ENCODE data around the gene GNPDA1.

GNPDA1 gene

DNA sequence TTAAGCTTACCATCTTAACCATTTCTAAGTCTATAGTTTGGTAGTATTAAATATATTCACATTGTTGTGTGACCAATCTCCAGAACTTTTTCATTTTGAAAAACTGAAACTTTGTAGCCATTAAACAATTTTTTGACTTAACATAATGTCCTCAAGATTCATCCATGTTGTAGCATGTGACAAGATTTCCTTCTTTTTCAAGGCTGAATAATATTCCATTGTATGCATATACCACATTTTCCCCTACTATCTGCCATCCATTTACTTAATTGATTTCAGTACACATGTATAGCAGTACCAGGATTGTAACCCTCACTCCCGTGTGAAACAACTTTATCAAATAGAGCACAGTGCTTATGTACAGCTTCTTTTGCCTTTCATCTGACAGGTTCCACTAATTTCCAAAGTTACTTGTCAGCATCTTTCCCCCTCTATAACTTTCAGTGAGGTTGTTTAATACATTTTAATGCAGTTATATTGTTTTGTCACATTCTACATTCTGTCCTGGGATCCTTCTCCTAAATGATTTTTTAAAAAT, 7.4 kb upstream of the GNPDA1 start:
- DNase-seq = no peak

DNA sequence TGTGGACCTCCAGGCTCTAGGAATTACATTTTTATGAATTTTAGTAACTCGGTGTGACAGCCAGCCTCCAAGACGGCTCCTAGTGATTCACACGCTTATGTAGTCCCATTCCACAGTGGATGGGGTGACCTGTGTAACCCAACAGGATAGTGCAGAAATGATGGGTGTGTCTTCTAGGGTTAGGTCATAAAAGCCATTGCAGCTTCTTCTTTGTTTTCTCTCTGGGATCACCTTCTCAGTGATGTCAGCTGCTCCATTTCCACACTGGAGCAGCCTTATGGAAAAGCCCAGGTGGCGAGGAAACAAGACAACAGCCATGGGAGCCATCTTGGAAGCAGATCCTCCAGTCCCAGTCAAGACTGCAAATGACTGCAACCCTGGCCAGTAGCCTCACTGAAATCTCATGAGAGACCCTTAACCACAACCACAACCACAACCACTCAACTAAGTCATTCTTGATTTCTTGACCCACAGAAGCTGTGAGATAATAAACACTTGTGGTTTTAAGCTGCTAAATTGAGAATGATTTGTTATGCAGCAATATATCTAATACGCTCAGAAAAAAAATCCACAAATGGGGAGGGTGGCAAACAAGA, 5.1 kb upstream of the GNPDA1 start:
- DNase-seq = no peak

DNA sequence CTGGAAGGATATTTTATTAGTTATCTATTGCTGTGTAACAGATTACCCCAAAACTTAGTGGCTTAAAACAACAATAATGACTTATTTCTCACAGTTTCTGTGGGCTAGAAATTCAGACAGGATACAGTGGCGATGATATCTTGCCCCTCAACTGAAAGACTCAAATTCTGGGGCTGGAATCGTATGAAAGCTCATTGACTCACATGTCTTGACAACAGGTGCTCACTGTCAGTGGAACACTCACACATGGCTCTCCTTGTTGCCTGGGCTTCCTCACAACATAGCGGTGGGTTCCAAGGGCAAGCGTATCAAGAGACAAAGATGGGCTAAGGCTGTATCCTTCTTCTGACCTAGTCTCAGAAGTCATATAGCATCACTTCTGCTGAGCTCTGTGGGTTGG, 3.7 kb upstream of the GNPDA1 start:
- DNase-seq = peak; percentile 26 to 38

DNA sequence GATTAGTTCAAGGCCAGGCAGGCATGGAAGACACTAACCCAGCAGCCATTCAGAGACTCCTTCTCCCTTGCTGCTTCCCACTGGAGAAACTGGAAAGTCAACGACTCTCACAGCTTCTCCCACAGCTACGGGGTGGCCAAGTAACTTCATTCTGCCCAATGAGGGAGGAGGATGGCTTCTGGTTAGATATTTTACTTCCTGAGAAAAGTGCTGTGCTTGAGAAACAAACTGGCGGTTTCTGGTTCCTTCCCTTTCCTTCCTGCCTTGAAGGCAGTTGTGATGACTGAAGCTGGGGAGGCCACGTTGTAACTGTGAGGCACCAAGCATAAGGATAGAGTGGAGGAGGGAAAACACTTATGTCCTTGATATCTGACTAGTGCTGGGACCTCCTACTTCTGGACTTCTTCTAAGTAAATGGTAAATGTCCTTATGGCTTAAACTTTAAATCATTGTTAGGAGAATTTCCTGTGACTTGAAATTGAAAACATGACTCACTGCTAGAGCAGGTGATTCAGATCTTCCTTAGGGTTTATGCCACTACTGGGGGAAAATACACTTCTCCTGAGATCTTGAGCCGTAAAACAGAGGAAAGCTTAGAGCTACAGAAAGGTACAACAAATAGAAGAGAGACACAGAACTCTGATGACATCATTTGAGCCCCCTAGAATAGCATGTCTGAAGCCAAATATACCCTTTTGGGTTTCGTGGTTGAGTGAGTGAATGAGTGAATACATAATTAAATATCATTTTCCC, 3.1 kb upstream of the GNPDA1 start:
- DNase-seq = peak; percentile 33 to 37

DNA sequence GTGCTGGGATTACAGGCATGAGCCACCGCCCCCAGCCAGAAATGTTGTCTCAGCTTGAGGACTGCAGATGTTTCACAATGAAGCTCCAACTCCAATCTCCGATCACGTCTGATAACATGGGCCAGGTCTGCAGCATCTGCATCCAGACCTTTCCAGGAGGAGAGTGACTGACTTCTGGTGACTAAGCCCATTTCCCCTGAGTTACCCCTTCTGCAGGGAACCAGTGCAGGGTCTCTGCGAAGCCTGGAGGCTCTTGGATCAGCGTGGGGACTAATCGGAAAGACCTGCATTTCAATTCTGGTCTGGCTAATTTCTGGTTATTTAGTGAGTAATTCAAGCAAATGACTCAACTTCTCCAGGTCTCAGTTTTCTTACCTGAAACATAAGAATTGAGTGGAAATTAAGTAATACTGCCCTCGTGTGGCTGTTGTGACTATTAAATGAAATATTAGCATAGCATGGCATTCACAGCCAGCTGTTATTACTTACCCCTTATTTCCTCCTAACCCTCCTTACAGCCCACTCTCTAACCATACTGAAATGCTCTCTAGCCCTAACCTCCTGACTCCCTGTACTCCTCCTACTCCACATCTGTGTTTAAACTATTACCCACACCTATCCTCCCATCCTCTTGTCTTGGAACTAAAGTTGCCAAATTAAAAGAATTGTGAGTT, 2.2 kb upstream of the GNPDA1 start:
- DNase-seq = peak; percentile 27 to 40

DNA sequence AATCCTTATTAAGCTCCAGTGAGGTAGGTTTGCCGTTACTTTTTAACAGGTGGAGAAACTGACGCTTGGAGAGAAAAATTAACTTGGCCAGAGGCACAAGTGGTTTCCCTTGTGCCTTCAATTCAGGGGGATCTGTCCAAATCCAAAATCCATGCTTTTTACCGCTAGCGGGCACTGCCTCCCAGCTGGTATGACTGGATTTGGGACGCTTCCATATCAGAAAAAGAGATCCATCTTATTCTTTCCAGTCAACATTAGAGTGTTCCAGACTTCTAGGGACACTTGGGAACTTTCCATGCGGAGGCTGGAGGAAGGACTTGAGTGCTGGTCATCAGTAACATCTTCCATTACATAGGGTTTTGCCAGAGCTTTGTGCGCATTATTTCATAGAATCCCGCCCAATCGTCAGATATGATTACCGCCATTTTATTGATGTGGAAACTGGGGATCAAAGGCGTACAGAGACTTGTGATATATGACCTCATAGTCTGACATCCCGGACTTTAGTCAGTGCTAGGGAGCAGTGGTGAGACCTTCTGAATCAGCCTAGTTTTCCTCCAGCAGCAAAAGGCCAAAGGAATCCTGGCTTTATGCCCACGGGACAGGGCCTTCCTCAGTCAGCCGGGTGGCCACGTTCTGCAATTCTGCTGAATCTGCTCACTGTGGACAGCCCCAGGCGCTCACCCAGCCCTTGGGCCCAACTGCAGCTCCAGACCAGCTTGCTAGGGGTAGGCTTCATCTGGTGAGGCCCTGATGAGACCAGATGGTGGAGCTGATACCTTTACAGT, 1.1 kb upstream of the GNPDA1 start:
- no peak for DNase-seq

DNA sequence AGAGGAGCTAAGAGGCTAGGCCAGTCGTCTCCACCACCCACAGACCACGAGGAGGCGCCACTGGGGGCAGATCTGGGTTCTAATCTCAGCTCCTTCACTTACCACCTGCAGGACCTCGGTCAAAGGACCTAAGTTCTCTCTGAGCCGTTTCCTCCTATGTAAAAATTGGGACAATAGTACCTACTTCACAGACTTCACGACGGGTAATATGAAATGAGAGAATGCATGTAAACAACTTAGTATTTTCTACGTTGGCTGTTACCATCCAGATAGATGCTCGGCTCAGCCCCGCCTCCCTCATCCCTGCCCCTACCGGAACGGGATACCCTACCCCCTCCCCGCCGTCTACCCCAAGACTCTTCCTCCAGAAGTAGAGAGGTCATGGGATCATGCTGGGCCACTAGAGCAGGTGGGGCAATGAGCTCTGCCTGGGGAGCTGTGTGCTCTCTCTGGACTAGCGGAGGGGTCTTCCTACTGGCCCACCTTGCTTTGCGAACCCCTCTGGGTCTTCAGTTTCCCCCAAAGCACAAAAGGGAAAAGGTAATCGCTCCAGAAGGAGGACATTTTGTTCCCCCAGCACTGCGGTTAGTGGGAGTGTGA, 541 bp downstream of the GNPDA1 start:
- DNase-seq = peak; percentile 66 to 68

GRCh38 chr5:142011572-142012185, 1.1 kb downstream of the GNPDA1 start:
- DNase-seq = no peak

DNA sequence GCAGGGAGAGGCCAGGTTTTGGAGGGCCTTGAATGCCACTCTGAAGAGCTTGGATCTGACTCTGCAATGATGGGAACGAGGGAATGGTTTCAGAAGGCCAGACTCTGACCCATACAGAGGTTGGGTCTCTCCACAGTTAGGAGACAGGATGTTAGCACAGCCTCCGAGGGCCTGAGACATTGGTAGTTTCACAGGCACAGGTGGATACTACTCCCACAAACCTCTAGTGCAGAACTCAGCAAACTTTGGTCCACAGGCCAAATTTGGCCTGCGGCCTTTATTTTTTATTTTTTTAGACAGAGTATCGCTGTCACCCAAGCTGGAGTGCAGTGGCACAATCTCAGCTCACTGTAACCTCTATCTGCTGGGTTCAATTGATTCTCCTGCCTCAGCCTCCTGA, 2.9 kb downstream of the GNPDA1 start:
- no peak for DNase-seq

DNA sequence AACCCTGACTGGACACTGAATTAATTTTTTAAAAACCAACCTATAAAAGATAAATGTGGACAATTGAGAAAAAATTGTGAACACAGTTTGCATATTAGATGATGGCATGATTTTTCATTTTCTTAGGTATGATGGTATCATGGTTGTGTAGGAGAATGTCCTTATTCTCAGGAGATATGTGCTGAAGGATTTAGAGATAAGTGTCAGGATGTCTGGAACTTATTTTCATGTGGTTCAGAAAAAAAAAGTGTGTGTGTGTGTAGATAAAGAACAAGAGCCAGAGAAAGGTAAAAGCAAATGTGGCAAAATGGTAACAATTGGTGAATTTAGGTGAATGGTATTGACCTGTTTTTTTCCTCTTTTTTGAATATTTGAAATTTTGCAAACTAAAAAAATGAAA, 4.0 kb downstream of the GNPDA1 start:
- DNase-seq = no peak

- no peak for DNase-seq
Measured at GRCh38 chr5:142007237-142007544, 5.6 kb downstream of the GNPDA1 start.

DNA sequence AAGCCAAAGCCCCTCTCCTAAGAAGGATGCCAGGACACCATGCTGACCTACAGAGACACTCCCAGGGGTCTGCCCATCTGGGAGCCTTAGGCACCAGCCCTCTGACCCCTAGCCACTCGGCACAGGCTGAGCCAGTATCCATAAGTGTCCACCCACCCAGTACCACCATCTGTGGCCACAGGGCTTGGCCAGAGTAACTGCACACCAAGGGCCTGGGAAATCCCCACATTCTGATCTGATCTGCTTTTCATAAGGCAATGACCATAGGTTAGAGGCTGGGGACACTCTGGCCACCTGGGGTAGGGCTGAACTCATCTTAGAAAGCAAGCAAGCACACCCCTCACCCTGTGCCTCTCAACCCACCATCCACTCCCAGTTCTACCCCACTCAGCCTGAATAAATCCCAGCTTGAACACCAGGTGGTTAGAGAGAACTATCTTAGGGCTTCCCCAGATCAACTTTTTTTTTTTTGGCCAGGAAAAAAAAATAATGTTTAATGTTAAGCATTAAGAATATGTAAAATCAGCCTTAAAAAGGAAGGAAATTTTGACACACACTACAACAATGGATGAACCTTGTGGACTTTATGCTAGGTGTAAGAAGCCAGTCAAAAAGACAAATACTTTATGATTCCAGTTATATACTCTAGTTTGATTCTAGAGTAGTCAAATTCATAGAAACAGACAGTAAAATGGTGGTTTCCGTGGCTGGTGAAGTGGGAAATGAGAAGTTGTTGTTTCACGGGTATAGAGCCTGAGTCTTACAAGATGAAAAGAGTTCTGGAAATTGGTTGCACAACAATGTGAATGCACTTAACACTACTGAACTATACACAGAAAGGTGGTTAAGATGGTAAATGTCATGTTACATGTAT, 6.2 kb downstream of the GNPDA1 start:
- no peak for DNase-seq

- no peak for DNase-seq
Measured at GRCh38 chr5:142003266-142003800, 9.5 kb downstream of the GNPDA1 start.

- no peak for DNase-seq
Measured at GRCh38 chr5:142000704-142001484, 11.9 kb downstream of the GNPDA1 start.

GRCh38 chr5:142000173-142000572, 12.7 kb downstream of the GNPDA1 start:
- no peak for DNase-seq

- no peak for DNase-seq
Measured at GRCh38 chr5:141997358-141997960, 15.4 kb downstream of the GNPDA1 start.

GRCh38 chr5:141995656-141996055, 17.2 kb downstream of the GNPDA1 start:
- no peak for DNase-seq

DNA sequence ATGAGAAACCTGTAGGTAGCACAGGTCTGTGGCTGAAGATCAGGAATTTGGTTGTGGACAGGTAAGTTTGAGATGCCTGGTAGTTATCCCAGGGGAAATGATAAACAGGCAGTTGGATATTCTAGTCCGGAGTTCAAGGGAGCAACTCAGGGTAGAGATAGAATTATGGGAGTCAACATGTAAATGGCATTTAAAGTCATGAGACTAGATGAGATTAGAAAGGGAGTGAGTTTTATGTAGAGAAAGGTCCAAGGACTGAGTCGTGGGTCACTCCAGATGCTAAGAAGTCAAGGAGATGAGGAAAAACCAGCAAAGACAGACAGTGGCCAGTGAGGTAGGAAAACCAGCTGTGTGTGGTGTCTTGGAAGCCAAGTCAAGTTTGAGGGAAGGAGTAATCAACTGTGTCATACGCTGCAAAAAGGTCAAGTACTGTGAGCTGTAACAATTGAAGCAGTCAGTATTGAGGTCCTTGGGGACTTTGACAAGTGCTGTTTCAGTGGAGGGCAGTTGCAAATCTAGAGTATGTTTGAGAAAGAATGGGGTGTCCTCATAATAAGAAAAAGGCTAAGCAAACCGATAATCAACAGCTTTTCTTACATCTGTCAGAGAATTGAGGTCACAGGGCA, 18.2 kb downstream of the GNPDA1 start:
- no peak for DNase-seq

DNA sequence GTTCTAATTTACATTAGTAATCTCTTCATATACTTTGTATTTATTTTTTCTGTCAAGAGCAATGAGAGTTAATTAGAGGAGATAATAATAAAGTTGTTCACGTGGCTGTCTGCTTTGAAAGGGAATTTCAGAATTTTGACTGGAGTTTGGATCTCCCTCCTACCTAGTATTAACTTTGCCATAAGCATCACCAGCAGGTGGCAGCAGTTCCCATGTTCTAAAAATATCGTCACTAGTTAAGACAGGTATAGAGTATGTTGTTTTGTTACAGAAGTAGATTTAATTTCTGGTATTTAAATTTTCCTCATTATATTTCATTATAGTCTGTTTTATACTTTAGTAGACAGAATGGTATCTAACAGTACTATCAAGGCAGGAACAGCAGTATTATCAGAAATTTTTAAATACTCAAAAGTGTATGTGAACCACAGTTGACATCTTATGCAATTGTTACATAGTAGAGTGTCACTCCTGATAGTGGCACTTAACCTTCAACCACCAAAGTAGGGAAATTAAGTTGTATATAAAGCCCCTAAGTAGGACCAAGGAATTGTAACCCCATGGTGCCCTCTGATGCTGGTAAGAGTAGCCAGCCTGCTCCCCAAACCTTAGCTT, 20.4 kb downstream of the GNPDA1 start:
- DNase-seq = peak; percentile 82 to 87

Measured in activated CD4-positive, alpha-beta T cell treated with anti-CD3 and anti-CD28 coated beads, Interleukin-2, amount 50 U/mL, for 4 hours (primary cell).